Body of pancreas (tissue), 4 donors: ENCODE measurements around the gene BAIAP2L1.

Experiments used
- POLR2A ChIP-seq, 3 donors: fragments of 450-650 bp; IDR thresholded peaks; one replicate each; pipeline ENCODE4 v1.6.1; 2016; ENCODE audit warnings: antibody characterized with exemption in 3 of 3, mild to moderate bottlenecking in 2 of 3
- TF ChIP-seq, protein P1 (sequence below), 7 experiments: fragments of 450-650 bp in 4 of 7; fragments of 200-600 bp in 3 of 7; sonication (generic) in 3 of 7; IDR thresholded peaks; one replicate each; pipeline ENCODE4 v1.5.1; 2016 to 2019; ENCODE audit warnings: antibody characterized with exemption in 7 of 7

DNA sequence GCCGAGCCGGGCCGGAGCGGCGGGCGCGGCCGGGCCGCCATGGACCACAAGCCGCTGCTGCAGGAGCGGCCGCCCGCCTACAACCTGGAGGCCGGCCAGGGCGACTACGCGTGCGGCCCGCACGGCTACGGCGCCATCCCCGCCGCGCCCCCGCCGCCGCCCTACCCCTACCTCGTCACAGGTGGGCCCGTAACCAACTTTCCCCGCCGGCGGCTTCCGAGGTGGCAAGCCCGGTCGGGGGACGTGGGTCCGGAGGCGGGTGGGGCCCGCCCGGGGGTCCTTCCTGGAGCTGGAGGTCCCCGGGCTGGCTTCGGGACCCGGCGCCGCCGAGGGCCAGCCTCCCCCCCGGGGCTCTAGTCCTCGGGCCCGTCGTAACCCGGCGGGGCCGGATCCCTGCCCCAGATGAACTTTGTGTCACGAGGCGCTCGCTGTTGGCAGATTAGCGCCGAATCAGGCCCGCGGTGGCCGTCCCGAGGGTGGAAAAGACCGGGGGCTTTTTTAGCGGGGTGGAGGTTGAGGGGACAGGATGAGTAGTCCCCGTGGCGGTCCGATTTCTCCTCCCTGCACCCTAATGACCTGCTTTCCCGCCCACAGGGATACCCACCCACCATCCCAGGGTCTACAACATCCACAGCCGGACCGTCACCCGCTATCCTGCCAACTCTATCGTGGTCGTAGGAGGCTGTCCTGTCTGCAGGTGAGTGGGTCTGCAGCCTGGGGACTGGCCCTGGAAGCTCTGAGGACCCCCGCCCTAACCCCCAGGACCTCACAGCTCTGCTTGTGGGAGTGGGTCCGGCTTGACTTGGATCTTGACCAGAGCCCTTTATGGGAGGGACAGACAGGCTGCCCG, 118.9 kb downstream of the BAIAP2L1 start:
- TF ChIP-seq, protein P1, sequence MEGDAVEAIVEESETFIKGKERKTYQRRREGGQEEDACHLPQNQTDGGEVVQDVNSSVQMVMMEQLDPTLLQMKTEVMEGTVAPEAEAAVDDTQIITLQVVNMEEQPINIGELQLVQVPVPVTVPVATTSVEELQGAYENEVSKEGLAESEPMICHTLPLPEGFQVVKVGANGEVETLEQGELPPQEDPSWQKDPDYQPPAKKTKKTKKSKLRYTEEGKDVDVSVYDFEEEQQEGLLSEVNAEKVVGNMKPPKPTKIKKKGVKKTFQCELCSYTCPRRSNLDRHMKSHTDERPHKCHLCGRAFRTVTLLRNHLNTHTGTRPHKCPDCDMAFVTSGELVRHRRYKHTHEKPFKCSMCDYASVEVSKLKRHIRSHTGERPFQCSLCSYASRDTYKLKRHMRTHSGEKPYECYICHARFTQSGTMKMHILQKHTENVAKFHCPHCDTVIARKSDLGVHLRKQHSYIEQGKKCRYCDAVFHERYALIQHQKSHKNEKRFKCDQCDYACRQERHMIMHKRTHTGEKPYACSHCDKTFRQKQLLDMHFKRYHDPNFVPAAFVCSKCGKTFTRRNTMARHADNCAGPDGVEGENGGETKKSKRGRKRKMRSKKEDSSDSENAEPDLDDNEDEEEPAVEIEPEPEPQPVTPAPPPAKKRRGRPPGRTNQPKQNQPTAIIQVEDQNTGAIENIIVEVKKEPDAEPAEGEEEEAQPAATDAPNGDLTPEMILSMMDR (IDR thresholded peaks at IDR 0.05), result no peak
- peak in 2 of 3 donors; percentile 16 to 29 for TF ChIP-seq POLR2A (IDR thresholded peaks at IDR 0.05)
